Measurements from ENCODE around the gene ZBED4. TPM values are rescaled to one million over a fixed set of nuclear protein-coding genes. Genes with fewer than 3 reads are reported as not detected.

The ZBED4 gene
- total RNA-seq, 1 donor from 2014 or later = 11.4 TPM

GRCh38 chr22:49880281-49880680, 26.6 kb downstream of the ZBED4 start:
- DNase-seq = no peak

DNA sequence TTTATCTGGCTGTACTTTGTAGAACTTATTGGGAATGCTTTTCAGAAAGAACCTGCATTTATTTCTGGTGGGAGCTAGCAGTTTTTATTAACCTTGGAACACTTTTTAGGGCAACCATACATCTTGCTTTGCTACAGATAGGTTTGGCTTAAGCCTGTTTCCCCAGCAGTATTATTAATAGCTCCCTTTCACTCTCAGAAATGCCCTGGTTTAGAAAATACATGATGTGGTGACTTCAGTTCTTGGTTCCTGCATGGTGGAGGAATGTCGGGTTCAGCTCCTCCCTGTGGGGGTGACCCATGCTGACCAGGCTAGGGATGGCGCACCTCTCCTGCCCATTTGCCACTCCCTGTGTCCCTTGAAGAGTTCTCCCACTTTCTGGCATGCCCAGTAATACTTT, 28.2 kb downstream of the ZBED4 start:
- no peak for DNase-seq

- no peak for DNase-seq
These were observed 29.1 kb downstream of the ZBED4 start for GRCh38 chr22:49882519-49883293.

DNA sequence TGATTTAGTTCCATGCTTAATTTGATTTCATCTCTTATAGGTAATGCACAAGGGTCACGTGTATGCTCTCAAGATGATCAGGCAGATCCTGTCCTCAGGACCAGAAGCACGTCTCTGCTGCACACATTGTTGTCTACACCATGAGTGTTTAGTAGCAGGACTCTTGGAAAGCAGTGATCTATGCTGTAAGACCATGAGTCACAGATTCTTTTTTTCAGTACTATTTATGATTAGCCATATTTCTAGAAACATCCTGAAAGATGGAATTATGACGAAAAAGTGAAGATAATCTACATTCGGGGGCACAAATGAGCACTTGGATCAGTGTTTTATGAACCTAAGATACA, 29.6 kb downstream of the ZBED4 start:
- DNase-seq = no peak

GRCh38 chr22:49884075-49884474, 30.4 kb downstream of the ZBED4 start:
- DNase-seq = no peak

DNA sequence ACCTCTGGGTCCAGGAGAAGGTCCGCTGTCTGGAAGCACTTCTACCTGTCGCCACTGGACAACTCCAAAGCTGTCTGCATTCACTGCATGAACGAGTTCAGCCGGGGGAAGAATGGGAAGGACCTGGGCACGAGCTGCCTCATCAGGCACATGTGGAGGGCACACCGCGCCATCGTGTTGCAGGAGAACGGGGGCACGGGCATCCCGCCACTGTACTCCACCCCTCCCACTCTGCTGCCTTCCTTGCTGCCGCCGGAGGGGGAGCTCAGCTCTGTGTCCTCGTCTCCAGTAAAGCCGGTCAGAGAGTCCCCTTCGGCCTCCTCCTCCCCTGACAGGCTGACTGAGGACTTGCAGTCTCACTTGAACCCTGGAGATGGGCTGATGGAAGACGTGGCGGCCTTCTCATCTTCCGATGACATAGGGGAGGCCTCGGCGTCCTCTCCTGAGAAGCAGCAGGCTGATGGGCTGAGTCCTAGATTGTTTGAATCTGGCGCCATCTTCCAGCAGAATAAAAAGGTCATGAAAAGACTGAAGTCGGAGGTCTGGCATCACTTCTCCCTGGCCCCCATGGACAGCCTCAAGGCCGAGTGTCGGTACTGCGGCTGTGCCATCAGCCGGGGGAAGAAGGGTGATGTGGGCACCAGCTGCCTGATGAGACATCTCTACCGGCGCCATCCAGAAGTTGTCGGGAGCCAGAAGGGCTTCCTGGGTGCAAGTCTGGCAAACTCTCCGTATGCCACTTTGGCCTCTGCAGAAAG, 31.0 kb downstream of the ZBED4 start:
- no peak for DNase-seq

- DNase-seq = no peak
These were observed 31.6 kb downstream of the ZBED4 start for GRCh38 chr22:49885281-49885680.

GRCh38 chr22:49885881-49886280, 32.2 kb downstream of the ZBED4 start:
- no peak for DNase-seq

DNA sequence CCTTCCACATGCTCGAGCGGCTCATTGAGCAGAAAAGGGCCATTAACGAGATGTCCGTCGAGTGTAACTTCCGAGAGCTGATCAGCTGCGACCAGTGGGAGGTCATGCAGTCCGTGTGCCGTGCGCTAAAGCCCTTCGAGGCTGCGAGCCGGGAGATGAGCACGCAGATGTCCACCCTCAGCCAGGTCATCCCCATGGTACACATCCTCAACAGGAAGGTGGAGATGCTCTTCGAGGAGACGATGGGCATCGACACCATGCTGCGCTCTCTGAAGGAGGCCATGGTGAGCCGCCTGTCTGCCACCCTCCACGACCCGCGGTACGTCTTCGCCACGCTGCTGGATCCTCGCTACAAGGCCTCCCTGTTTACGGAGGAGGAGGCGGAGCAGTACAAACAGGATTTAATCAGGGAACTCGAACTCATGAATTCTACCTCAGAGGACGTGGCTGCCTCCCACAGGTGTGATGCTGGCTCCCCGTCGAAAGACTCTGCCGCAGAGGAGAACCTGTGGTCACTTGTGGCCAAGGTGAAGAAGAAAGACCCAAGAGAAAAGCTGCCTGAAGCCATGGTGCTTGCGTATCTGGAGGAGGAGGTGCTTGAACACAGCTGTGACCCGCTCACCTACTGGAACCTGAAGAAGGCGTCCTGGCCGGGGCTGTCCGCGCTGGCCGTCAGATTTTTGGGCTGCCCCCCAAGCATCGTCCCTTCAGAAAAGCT, 32.9 kb downstream of the ZBED4 start:
- DNase-seq = no peak

DNA sequence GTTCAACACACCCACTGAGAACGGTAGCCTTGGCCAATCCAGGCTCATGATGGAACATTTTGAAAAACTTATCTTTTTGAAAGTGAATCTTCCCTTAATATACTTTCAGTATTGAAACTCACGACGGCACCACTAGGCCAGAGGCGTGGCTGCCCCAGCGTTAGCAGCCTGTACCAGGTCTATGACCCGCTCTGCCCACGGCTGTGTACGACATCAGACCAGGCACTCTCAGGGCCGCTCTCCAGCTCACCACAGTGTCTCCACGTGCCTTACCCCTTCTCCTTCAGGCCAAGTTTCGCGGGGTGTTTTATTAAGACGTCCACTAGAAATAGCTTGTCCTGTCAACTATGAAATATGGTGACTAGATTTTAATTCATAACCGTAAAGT, 33.4 kb downstream of the ZBED4 start:
- no peak for DNase-seq

DNA sequence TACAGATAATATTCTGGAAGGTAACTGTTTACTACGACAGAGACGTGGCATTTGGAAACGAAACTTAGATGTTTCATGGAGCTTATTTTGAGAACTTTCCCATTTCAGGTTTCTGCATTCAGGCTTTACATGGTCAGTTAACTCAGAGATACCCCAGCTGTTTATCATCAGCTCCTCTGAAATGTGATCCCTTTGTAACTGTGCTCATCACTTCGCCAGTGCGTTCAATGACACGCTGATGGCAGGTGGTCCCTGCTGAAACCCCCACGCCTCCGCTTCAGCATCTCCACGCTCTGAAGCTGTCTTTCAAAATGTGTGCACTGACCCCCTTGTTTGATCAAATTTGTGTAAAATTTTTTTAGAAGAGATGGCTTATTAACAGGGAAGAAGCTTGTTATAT, 34.1 kb downstream of the ZBED4 start:
- peak; percentile 19 for DNase-seq

- DNase-seq = no peak
These were observed 35.4 kb downstream of the ZBED4 start for GRCh38 chr22:49889071-49889470.

- DNase-seq = no peak
These were observed 38.7 kb downstream of the ZBED4 start for GRCh38 chr22:49892226-49892899.

GRCh38 chr22:49893025-49893424, 39.4 kb downstream of the ZBED4 start:
- no peak for DNase-seq

GRCh38 chr22:49894322-49895054, 40.8 kb downstream of the ZBED4 start:
- DNase-seq = no peak

- no peak for DNase-seq
These were observed 42.6 kb downstream of the ZBED4 start for GRCh38 chr22:49896201-49896600.

DNA sequence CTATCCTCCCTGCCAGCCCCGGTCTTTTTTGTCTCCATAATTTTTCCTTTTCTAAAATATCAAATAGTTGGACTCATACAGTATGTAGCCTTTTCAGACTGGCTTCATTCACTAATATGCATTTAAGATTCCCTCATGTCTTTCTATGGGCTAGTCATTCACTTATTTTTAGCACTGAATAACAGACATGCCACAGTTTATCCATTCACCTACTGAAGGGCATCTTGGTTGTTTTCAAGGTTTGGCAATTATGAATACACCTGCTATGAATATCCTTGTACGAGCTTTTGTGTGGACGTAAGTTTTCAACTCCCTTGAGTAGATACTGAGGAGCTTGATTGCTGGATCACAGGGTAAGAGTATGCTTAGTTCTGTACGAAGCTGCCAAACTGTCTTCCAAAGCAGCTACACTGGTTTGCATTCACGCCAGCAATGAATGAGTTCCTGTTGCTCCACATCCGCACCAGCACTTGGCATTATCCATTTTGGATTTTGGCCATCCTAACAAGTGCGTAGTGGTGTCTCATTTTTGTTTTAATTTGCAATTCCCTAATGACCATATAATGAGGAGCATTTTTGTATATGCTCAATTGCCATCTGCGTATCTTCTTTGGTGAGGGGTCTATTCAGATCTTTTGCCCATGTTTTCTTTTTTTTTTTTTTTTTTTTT, 43.5 kb downstream of the ZBED4 start:
- no peak for DNase-seq

DNA sequence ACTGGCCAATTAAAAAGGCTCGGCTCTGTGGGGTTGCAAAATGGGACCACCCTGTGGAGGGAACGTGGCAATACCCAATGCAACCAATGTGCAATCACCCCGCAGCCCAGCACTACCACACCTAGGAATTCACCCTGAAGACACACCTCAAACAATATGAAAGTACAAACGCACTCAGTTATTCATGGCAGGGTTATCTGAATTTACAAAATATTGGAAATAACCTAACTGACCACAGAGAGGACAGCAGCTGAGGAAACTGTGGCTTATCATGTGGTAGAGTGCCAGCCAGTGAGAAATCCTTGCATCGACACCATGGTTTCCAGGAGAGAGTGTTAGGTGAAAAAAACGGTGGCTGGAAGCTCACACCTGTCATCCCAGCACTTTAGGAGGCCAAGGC, 45.9 kb downstream of the ZBED4 start:
- no peak for DNase-seq

DNA sequence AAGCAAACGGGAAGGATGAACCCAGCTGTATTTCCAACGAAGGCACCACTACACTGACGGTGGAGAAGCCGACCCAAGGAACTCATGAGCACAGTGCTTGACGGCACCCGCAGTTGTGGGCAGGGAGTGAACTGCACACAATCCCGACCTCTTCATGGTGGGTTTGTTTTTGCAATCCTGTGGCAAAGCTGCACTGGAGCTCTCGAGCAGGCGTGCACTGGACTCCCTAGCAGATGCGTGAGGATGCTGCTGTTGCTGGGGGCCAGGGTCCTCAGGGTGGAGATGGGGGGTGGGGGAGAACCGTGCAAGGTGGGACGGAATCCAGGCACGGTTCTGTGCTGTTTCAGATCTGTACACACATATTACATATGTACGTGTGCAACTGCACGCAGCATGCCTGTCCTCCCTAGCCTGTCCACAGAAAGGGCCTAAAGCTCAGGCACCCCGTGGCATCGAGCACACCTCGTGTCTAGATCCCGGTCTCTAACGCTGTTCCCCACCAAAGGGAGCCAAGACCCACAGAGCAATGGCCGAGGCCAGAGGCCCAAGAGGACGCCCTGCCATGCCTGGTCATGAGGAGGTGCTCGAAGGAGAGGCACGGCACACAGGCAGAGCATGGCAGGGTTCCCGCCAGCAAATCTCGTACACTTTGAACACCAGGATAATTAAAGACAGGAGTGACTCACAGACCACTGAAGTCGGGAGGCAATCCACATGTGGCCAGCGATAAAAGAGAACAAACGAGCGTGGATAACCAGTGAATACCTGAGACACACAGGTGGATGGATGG, 47.0 kb downstream of the ZBED4 start:
- DNase-seq = no peak

- no peak for DNase-seq
These were observed 47.8 kb downstream of the ZBED4 start for GRCh38 chr22:49901457-49901856.

All from tongue (tissue), 2 donors.